Activated CD8-positive, alpha-beta T cell treated with anti-CD3 and anti-CD28 coated beads for 36 hours (primary cell): Measurements from ENCODE around the gene AFF1. TPM values are rescaled to one million over a fixed set of nuclear protein-coding genes. Genes with fewer than 3 reads are reported as not detected.
A peak's percentile ranks its signal among the peaks of the same experiment; 100 is the strongest.

Experiments
- ATAC-seq: fragments of 200-7000 bp; cut with Tn5 transposase; one replicate; pipeline ENCODE4 v1.10.0; 2021; ENCODE audit warnings: mild to moderate bottlenecking, moderate library complexity
- CTCF ChIA-PET: fragments of 350-600 bp; sonication (Branson Sonifier 250); formaldehyde crosslinking; loops from one replicate; lab custom pipeline; 2021; ENCODE audit warnings: antibody characterized with exemption; lab: Charles Lee
- POLR2A ChIA-PET: fragments of 350-600 bp; sonication (Branson Sonifier 250); formaldehyde crosslinking; loops from one replicate; lab custom pipeline; 2021; ENCODE audit warnings: antibody characterized with exemption; lab: Charles Lee
- DNase-seq: peaks from one replicate; pipeline ENCODE4 v3.0.0-alpha.2; 2020
- H3K27ac Mint-ChIP-seq: one replicate; pipeline ENCODE4 v1.8.0; 2021; ENCODE audit warnings: mild to moderate bottlenecking, mixed read lengths
- H3K27me3 Mint-ChIP-seq: one replicate; pipeline ENCODE4 v1.8.0; 2021; ENCODE audit warnings: mixed read lengths
- H3K36me3 Mint-ChIP-seq: one replicate; pipeline ENCODE4 v1.8.0; 2021; ENCODE audit warnings: low read depth, mixed read lengths
- H3K4me1 Mint-ChIP-seq: one replicate; pipeline ENCODE4 v1.8.0; 2021; ENCODE audit warnings: low read depth, mixed read lengths
- H3K4me3 Mint-ChIP-seq: one replicate; pipeline ENCODE4 v1.8.0; 2021; ENCODE audit warnings: mild to moderate bottlenecking, moderate library complexity, mixed read lengths
- H3K9me3 Mint-ChIP-seq: one replicate; pipeline ENCODE4 v1.8.0; 2021; ENCODE audit warnings: mixed read lengths
- CTCF ChIP-seq: fragments of 200-600 bp; IDR thresholded peaks from one replicate; pipeline ENCODE4 v1.8.0; 2022; ENCODE audit warnings: antibody characterized with exemption, mild to moderate bottlenecking
- intact Hi-C: fragments of 100-400 bp; cut with micrococcal nuclease; formaldehyde crosslinking; loops from one replicate; pipeline ENCODE4 v1.10.0; 2022
- total RNA-seq, 2 experiments: library from RNA; stranded (reverse); gene quantifications; one replicate each; pipeline ENCODE4 v1.2.3, GENCODE V29; 2021

AFF1 gene
- total RNA-seq, 2 experiments from 2014 or later: 40.3 to 45.4 TPM

GRCh38 chr4:86892636-86892960 lies 42.2 kb upstream of the AFF1 start:
- CTCF ChIA-PET: interaction anchor here (1.2 to 2.9 kb wide), 3 partner anchors 11 to 396 kb away, joined by 3 to 15 read pairs (median 10); no protein-coding TSS in a partner anchor
- DNase-seq: no peak

GRCh38 chr4:86893136-86893535 lies 41.7 kb upstream of the AFF1 start:
- Mint-ChIP-seq H3K9me3 (no peaks in the 10 kb centered on the region), H3K4me3 (peak overlapping the region; percentile 67), H3K4me1 (peaks cover 8% of the 10 kb centered on the region), H3K27ac (no peak overlapping the region), H3K27me3 (peaks cover 22% of the 10 kb centered on the region), H3K36me3 (no peaks in the 10 kb centered on the region)
- ATAC-seq (no peak), DNase-seq (no peak)
- POLR2A ChIA-PET: interaction anchor here (1.1 kb wide), 1 partner anchor 399 kb away, joined by 5 read pairs; no protein-coding TSS in a partner anchor
- intact Hi-C loops: loop anchor here (10.0 kb wide), 1 partner anchor 248 kb away; no protein-coding TSS in a partner anchor
- TF ChIP-seq CTCF: no peak
- CTCF ChIA-PET: interaction anchor here (1.2 to 2.9 kb wide), 3 partner anchors 11 to 397 kb away, joined by 3 to 15 read pairs (median 10); no protein-coding TSS in a partner anchor

More at GRCh38 chr4:86892636-86892960, 42.2 kb upstream of the AFF1 start:
- Mint-ChIP-seq H3K27ac (no peak overlapping the region), H3K9me3 (no peaks in the 10 kb centered on the region), H3K27me3 (peaks cover 22% of the 10 kb centered on the region), H3K36me3 (no peaks in the 10 kb centered on the region), H3K4me1 (peaks cover 8% of the 10 kb centered on the region), H3K4me3 (peak overlapping the region; percentile 67)
- intact Hi-C loops: loop anchor here (10.0 kb wide), 1 partner anchor 248 kb away; no protein-coding TSS in a partner anchor
- ATAC-seq: peak; percentile 25
- POLR2A ChIA-PET: interaction anchor here (1.1 kb wide), 1 partner anchor 398 kb away, joined by 5 read pairs; no protein-coding TSS in a partner anchor
- TF ChIP-seq CTCF: no peak

GRCh38 chr4:86894455-86894854 lies 40.4 kb upstream of the AFF1 start:
- intact Hi-C loops: loop anchor here (10.0 kb wide), 1 partner anchor 250 kb away; no protein-coding TSS in a partner anchor
- Mint-ChIP-seq H3K9me3 (no peaks in the 10 kb centered on the region), H3K4me3 (no peak overlapping the region), H3K27me3 (peaks cover 22% of the 10 kb centered on the region), H3K36me3 (no peaks in the 10 kb centered on the region), H3K27ac (no peak overlapping the region), H3K4me1 (peaks cover 8% of the 10 kb centered on the region)
- no peak for TF ChIP-seq CTCF
- no peak for DNase-seq
- CTCF ChIA-PET: interaction anchor here (1.5 kb wide), 2 partner anchors 396 to 399 kb away, joined by 22 to 23 read pairs; no protein-coding TSS in a partner anchor
- ATAC-seq: no peak
- POLR2A ChIA-PET: no interaction called here

GRCh38 chr4:86895692-86896488 lies 38.9 kb upstream of the AFF1 start:
- DNase-seq (no peak), ATAC-seq (peak; percentile 52)
- H3K4me3 Mint-ChIP-seq: no peak overlapping the region
- no peak overlapping the region for H3K27ac Mint-ChIP-seq
- ChIA-PET CTCF (interaction anchor here (0.6 to 1.5 kb wide), 4 partner anchors 395 to 401 kb away, joined by 3 to 23 read pairs (median 13); no protein-coding TSS in a partner anchor), POLR2A (no interaction called here)
- no peaks in the 10 kb centered on the region for H3K9me3 Mint-ChIP-seq
- peaks cover 17% of the 10 kb centered on the region for H3K27me3 Mint-ChIP-seq
- TF ChIP-seq CTCF: peak; percentile 77
- intact Hi-C loops: loop anchor here (1.0 to 10.0 kb wide), 2 partner anchors 251 to 400 kb away; no protein-coding TSS in a partner anchor
- H3K36me3 Mint-ChIP-seq: no peaks in the 10 kb centered on the region
- H3K4me1 Mint-ChIP-seq: peaks cover 8% of the 10 kb centered on the region
